ENCODE data around the gene KRT8. TPM values are rescaled to one million over a fixed set of nuclear protein-coding genes. Genes with fewer than 3 reads are reported as not detected.

KRT8 gene
- total RNA-seq, 1 donor from 2014 or later = 0.33 TPM

GRCh38 chr12:52873832-52874572, 30.9 kb downstream of the KRT8 start:
- ChIA-PET POLR2A (no interaction called here), CTCF (interaction anchor here (3.1 kb wide), 1 partner anchor 10 kb away, joined by 15 read pairs; no protein-coding TSS in a partner anchor)
- Mint-ChIP-seq H3K4me1 (peaks cover 18% of the 10 kb centered on the region), H3K27me3 (peaks cover 5% of the 10 kb centered on the region), H3K9me3 (no peaks in the 10 kb centered on the region), H3K4me3 (peak overlapping the region; percentile 84), H3K27ac (peak overlapping the region; percentile 37), H3K36me3 (ENCODE audit: low read depth) (no peaks in the 10 kb centered on the region)
- TF ChIP-seq, protein P1, sequence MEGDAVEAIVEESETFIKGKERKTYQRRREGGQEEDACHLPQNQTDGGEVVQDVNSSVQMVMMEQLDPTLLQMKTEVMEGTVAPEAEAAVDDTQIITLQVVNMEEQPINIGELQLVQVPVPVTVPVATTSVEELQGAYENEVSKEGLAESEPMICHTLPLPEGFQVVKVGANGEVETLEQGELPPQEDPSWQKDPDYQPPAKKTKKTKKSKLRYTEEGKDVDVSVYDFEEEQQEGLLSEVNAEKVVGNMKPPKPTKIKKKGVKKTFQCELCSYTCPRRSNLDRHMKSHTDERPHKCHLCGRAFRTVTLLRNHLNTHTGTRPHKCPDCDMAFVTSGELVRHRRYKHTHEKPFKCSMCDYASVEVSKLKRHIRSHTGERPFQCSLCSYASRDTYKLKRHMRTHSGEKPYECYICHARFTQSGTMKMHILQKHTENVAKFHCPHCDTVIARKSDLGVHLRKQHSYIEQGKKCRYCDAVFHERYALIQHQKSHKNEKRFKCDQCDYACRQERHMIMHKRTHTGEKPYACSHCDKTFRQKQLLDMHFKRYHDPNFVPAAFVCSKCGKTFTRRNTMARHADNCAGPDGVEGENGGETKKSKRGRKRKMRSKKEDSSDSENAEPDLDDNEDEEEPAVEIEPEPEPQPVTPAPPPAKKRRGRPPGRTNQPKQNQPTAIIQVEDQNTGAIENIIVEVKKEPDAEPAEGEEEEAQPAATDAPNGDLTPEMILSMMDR (IDR thresholded peaks at IDR 0.05) = no peak
- peak; percentile 70 for ATAC-seq (ENCODE audit: low read depth)
- intact Hi-C loops (cut with micrococcal nuclease) = loop anchor here (5.0 kb wide), 2 partner anchors 277 to 707 kb away; no protein-coding TSS in a partner anchor
- DNase-seq = peak; percentile 49

GRCh38 chr12:52873513-52873831, 31.4 kb downstream of the KRT8 start:
- ChIA-PET POLR2A (no interaction called here), CTCF (interaction anchor here (3.1 kb wide), 1 partner anchor 11 kb away, joined by 15 read pairs; no protein-coding TSS in a partner anchor)
- TF ChIP-seq, protein P1 (IDR thresholded peaks at IDR 0.05) = no peak
- ATAC-seq (ENCODE audit: low read depth) (no peak), DNase-seq (no peak)
- Mint-ChIP-seq H3K4me3 (peak overlapping the region; percentile 84), H3K9me3 (no peaks in the 10 kb centered on the region), H3K27ac (no peak overlapping the region), H3K4me1 (peaks cover 18% of the 10 kb centered on the region), H3K36me3 (ENCODE audit: low read depth) (no peaks in the 10 kb centered on the region), H3K27me3 (peaks cover 5% of the 10 kb centered on the region)
- intact Hi-C loops (cut with micrococcal nuclease) = loop anchor here (5.0 kb wide), 2 partner anchors 276 to 706 kb away; no protein-coding TSS in a partner anchor

GRCh38 chr12:52872644-52873389, 32.1 kb downstream of the KRT8 start:
- no peak overlapping the region for H3K4me3 Mint-ChIP-seq
- no peak overlapping the region for H3K27ac Mint-ChIP-seq

DNA sequence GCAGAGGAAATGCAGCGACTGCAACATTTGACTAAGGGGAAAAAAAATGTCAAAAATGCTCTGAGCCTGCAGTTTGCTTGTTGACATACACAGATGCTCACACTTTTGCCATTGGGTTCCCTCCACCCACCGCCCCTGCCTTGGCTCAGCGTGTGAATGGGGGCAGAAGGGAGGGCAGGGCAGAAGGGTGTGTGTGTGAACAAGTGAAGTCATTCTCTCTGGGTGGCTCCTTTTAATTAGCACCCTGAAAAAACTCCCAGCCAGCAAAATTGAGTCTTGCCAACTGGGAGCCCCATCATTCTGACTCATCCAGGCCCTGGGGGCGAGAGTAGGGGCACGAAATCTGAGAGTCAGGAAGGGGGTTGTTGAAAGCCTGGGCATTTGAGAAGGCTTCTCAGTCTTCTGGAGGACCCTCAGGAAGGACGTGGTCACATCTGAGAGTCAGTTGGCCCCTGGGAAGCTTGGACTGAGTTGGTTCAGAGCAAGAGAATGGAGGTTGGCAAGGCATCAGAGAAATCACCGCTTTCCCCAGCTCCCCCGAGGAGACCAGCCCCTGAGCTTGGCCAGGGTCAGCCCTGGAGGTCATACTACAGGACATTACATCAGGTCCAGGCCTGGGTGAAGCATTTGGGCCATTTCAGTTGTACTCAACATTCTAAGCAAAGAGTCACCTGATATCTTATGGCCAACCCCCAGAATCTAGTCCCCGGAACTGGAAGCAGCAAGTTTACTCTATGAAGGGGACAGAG, 33.4 kb downstream of the KRT8 start:
- ATAC-seq (ENCODE audit: low read depth) = no peak
- Mint-ChIP-seq H3K4me3 (no peak overlapping the region), H3K9me3 (no peaks in the 10 kb centered on the region), H3K4me1 (peaks cover 29% of the 10 kb centered on the region), H3K36me3 (ENCODE audit: low read depth) (no peaks in the 10 kb centered on the region), H3K27me3 (peaks cover 5% of the 10 kb centered on the region), H3K27ac (no peak overlapping the region)
- intact Hi-C loops (cut with micrococcal nuclease) = loop anchor here (5.0 kb wide), 2 partner anchors 274 to 704 kb away; no protein-coding TSS in a partner anchor
- CTCF ChIA-PET = no interaction called here
- no peak for DNase-seq
- TF ChIP-seq, protein P1 (IDR thresholded peaks at IDR 0.05) = no peak
- POLR2A ChIA-PET = no interaction called here

More at GRCh38 chr12:52872644-52873389, 32.1 kb downstream of the KRT8 start:
- POLR2A ChIA-PET = no interaction called here
- TF ChIP-seq, protein P1 (IDR thresholded peaks at IDR 0.05) = no peak
- H3K4me1 Mint-ChIP-seq = peaks cover 19% of the 10 kb centered on the region
- ATAC-seq (ENCODE audit: low read depth) (no peak), DNase-seq (no peak)
- intact Hi-C loops (cut with micrococcal nuclease) = loop anchor here (5.0 kb wide), 2 partner anchors 276 to 706 kb away; no protein-coding TSS in a partner anchor
- peaks cover 5% of the 10 kb centered on the region for H3K27me3 Mint-ChIP-seq
- no peaks in the 10 kb centered on the region for H3K36me3 Mint-ChIP-seq (ENCODE audit: low read depth)
- no peaks in the 10 kb centered on the region for H3K9me3 Mint-ChIP-seq
- CTCF ChIA-PET = interaction anchor here (3.1 kb wide), 1 partner anchor 12 kb away, joined by 15 read pairs; no protein-coding TSS in a partner anchor
